ENCODE results near the gene BAMBI. TPM values are rescaled to one million over a fixed set of nuclear protein-coding genes. Genes with fewer than 3 reads are reported as not detected.

The BAMBI gene
- total RNA-seq, 1 donor from 2014 or later = 5.8 TPM

DNA sequence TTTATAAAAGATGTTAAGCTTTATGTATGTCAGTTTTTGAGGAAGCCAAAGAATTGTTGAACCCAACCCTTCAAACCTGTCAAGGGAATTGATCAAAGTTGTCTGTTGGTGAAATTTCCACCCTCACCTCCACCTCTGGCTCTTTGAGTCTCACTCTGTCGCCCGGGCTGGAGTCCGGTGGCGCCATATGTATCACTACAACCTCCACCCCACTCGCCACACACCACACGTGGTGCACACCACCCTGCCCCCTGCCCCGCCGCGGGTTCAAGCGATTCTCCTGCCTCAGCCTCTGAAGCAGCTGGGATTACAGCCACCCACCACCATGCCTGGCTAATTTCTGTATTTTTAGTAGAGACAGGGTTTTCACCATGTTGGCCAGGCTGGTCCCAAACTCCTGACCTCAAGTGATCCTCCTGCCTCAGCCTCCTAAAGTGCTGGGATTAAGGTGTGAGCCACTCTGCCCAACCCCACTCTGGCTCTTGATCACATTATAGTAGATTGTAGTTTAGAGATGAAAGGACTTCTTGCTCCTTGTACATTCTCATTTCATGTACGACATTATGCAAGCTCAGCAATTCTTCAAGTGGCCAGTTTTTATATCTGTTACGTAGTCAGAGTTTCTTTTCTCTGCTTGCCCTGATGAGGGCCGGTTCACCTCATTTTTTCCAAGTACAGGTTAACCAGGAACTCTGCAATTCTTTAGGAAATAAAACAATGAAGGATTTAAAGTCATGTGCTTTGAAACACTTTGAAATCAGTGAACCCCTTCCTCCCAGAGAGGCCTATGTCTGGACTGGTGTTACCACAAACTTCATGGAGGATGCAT is 7.0 kb downstream of the BAMBI start:
- Mint-ChIP-seq H3K36me3 (ENCODE audit: unreplicated experiment) (no peaks in the 10 kb centered on the region), H3K27ac (ENCODE audit: unreplicated experiment) (no peak overlapping the region), H3K27me3 (ENCODE audit: unreplicated experiment) (peaks cover 5% of the 10 kb centered on the region), H3K4me3 (ENCODE audit: unreplicated experiment) (no peak overlapping the region), H3K9me3 (ENCODE audit: unreplicated experiment) (peaks cover 3% of the 10 kb centered on the region), H3K4me1 (ENCODE audit: low read depth, unreplicated experiment) (peaks cover 27% of the 10 kb centered on the region)
- TF ChIP-seq, protein P1, sequence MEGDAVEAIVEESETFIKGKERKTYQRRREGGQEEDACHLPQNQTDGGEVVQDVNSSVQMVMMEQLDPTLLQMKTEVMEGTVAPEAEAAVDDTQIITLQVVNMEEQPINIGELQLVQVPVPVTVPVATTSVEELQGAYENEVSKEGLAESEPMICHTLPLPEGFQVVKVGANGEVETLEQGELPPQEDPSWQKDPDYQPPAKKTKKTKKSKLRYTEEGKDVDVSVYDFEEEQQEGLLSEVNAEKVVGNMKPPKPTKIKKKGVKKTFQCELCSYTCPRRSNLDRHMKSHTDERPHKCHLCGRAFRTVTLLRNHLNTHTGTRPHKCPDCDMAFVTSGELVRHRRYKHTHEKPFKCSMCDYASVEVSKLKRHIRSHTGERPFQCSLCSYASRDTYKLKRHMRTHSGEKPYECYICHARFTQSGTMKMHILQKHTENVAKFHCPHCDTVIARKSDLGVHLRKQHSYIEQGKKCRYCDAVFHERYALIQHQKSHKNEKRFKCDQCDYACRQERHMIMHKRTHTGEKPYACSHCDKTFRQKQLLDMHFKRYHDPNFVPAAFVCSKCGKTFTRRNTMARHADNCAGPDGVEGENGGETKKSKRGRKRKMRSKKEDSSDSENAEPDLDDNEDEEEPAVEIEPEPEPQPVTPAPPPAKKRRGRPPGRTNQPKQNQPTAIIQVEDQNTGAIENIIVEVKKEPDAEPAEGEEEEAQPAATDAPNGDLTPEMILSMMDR (IDR thresholded peaks at IDR 0.05; ENCODE audit: partially characterized antibody, unreplicated experiment) = no peak
- DNase-seq = no peak

DNA sequence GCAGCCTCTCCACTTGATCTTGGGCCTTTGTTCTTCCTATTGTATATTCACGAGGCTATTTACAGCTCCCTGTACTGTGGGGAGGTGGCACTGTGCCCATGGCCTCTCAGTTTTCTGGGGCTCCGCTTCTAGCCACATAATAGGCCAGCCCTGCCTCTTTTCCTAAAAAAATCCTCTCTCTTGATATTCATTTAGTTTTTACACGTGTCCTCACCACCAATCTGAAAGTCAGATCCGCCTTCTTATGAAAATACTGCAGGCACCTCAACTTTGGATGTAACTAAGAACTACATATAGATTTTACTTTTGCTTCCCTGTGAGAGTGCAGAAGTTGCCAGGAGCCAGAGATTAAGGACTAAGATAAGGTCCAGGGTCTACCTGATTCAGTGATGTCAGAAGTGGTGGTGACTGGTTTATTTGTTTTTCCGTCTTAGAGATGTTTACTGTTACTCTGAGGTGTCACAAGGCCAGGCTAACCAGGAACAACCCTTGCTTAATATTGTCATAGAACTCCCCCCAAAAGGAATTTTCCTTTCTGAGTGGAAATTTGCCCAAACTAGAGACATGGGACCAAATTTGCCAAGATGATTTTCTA is 7.8 kb downstream of the BAMBI start:
- H3K4me3 Mint-ChIP-seq (ENCODE audit: unreplicated experiment) = no peak overlapping the region
- no peak for DNase-seq
- TF ChIP-seq, protein P1 (IDR thresholded peaks at IDR 0.05; ENCODE audit: partially characterized antibody, unreplicated experiment) = no peak
- peaks cover 22% of the 10 kb centered on the region for H3K4me1 Mint-ChIP-seq (ENCODE audit: low read depth, unreplicated experiment)
- H3K36me3 Mint-ChIP-seq (ENCODE audit: unreplicated experiment) = no peaks in the 10 kb centered on the region
- peaks cover 3% of the 10 kb centered on the region for H3K9me3 Mint-ChIP-seq (ENCODE audit: unreplicated experiment)
- H3K27ac Mint-ChIP-seq (ENCODE audit: unreplicated experiment) = no peak overlapping the region
- peaks cover 5% of the 10 kb centered on the region for H3K27me3 Mint-ChIP-seq (ENCODE audit: unreplicated experiment)

DNA sequence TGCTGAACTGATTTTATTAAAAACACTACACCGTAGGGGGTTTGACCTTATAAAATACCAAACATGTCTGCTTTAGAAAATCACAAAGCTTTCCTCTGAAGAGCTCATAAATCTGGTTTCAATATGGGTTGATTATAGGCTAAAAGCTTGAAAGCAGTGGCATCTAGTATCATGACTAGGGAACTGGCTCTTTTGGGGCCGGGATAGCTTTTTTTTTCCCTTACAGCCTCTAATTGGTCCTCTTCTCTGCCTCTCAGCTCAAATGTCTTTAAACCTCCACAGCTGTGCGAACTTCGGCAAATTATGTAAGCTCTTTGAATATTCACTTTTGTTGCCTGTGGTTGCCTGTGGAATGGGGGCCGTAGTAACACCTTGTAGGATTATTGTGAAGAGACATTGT is 8.4 kb downstream of the BAMBI start:
- TF ChIP-seq, protein P1 (IDR thresholded peaks at IDR 0.05; ENCODE audit: partially characterized antibody, unreplicated experiment) = no peak
- Mint-ChIP-seq H3K27me3 (ENCODE audit: unreplicated experiment) (peaks cover 5% of the 10 kb centered on the region), H3K4me3 (ENCODE audit: unreplicated experiment) (no peak overlapping the region), H3K9me3 (ENCODE audit: unreplicated experiment) (peaks cover 3% of the 10 kb centered on the region), H3K36me3 (ENCODE audit: unreplicated experiment) (no peaks in the 10 kb centered on the region), H3K4me1 (ENCODE audit: low read depth, unreplicated experiment) (peaks cover 20% of the 10 kb centered on the region), H3K27ac (ENCODE audit: unreplicated experiment) (no peak overlapping the region)
- DNase-seq = no peak

DNA sequence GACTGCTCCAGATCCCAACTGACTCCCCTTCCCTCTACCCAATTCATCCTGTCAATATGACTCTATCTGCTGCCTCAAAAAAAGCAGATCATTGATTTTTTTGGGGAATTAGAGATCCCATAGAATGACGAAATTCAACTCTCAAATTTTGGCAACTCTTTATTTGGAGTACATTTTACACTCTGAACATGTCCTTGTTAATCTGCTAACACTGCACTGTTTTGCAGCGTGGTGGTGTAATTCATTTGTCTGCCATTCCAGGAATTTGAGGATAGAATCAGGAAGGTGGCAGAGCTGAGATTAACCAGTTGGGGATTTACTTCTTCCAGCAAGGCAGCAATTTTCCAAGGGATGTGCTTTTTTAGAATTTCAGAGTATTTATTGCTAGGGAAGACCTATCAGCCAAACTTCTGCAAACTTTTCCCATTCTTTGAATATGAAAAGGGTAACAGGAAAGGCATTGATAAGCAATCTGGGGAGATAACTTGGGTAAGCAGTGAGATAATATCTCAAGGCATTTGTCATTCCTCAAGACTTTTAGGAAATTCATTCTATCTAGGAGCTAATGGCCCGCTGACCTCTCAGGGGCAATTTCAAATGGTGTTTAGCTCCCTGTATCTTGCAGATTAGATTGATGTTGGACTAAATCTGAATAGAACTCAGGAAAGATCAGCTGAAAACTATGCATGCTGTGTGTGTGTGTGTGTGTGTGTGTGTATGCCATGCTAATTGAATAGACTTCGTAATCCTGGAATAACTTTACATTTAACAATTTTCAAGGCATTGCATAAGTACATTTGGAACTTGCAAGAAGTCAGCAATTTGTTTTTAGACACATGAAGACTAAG is 9.7 kb downstream of the BAMBI start:
- TF ChIP-seq, protein P1 (IDR thresholded peaks at IDR 0.05; ENCODE audit: partially characterized antibody, unreplicated experiment) = no peak
- no peak overlapping the region for H3K27ac Mint-ChIP-seq (ENCODE audit: unreplicated experiment)
- no peak for DNase-seq
- H3K4me3 Mint-ChIP-seq (ENCODE audit: unreplicated experiment) = no peak overlapping the region
- no peaks in the 10 kb centered on the region for H3K36me3 Mint-ChIP-seq (ENCODE audit: unreplicated experiment)
- H3K9me3 Mint-ChIP-seq (ENCODE audit: unreplicated experiment) = no peaks in the 10 kb centered on the region
- H3K4me1 Mint-ChIP-seq (ENCODE audit: low read depth, unreplicated experiment) = peaks cover 7% of the 10 kb centered on the region
- H3K27me3 Mint-ChIP-seq (ENCODE audit: unreplicated experiment) = no peaks in the 10 kb centered on the region

Measured in glutamatergic neuron (in vitro differentiated cells).